AG04450 (cell line): Measurements from ENCODE around the gene ZBTB11. TPM values are rescaled to one million over a fixed set of nuclear protein-coding genes. Genes with fewer than 3 reads are reported as not detected.

Experiments used
- CTCF ChIA-PET: fragments of 300-600, 350-600 bp; formaldehyde crosslinking; extraction: SDS; loops from one replicate; lab custom pipeline; 2022; ENCODE audit warnings: antibody characterized with exemption, inconsistent platforms; lab: Charles Lee
- POLR2A ChIA-PET: fragments of 350-600 bp; formaldehyde crosslinking; extraction: SDS; loops from one replicate; lab custom pipeline; 2021; ENCODE audit warnings: antibody characterized with exemption, inconsistent platforms; lab: Yijun Ruan, JAX
- DNase-seq: peaks from one replicate; pipeline ENCODE4 v3.0.0-alpha.2; 2011; ENCODE audit warnings: low read depth, low spot score
- H3K27ac ChIP-seq: one replicate; pipeline ENCODE4 v1.5.1; 2012; ENCODE audit warnings: low read depth, low read length, control low read depth
- H3K27me3 ChIP-seq: one replicate; pipeline ENCODE4 v1.6.0; 2012; ENCODE audit warnings: low read length; ENCODE audit not compliant: control insufficient read depth, insufficient read depth
- H3K4me3 ChIP-seq: 2 replicates; pipeline ENCODE4 v1.5.1; 2011; ENCODE audit warnings: mild to moderate bottlenecking, low read depth, low read length, control low read depth
- H3K9me3 ChIP-seq: 2 replicates; pipeline ENCODE4 v1.5.1; 2012; ENCODE audit warnings: low read length; ENCODE audit not compliant: control insufficient read depth, insufficient read depth
- CTCF ChIP-seq: IDR thresholded peaks from 2 replicates; pipeline ENCODE4 v1.5.1; 2011; ENCODE audit warnings: low read depth, low read length, control low read depth, inconsistent platforms
- polyA plus RNA-seq: library from polyadenylated mRNA; depleted of rRNA; stranded (reverse); fragments of >200 nt; gene quantifications from 2 replicates; pipeline ENCODE4 v1.2.3, GENCODE V29; 2011

Gene ZBTB11
- polyA plus RNA-seq, 1 experiment, result 13.8 TPM

GRCh38 chr3:101674518-101674917 lies 2.4 kb downstream of the ZBTB11 start:
- DNase-seq, result no peak
- no peak overlapping the region for H3K27ac ChIP-seq
- no peaks in the 10 kb centered on the region for H3K27me3 ChIP-seq
- CTCF ChIA-PET, result no interaction called here
- H3K9me3 ChIP-seq, result no peaks in the 10 kb centered on the region; the same call in 1 of the 2 replicates
- POLR2A ChIA-PET, result no interaction called here
- no peak for TF ChIP-seq CTCF
- H3K4me3 ChIP-seq, result no peak overlapping the region

- no peak for DNase-seq
- no peaks in the 10 kb centered on the region; the same call in 1 of the 2 replicates for H3K9me3 ChIP-seq
- CTCF ChIA-PET, result no interaction called here
- POLR2A ChIA-PET, result no interaction called here
- no peak for TF ChIP-seq CTCF
- H3K27ac ChIP-seq, result no peak overlapping the region
- H3K4me3 ChIP-seq, result no peak overlapping the region
- no peaks in the 10 kb centered on the region for H3K27me3 ChIP-seq
These were observed 3.0 kb downstream of the ZBTB11 start for GRCh38 chr3:101673953-101674352.

GRCh38 chr3:101671014-101671413 lies 5.9 kb downstream of the ZBTB11 start:
- no peaks in the 10 kb centered on the region for H3K9me3 ChIP-seq
- no peaks in the 10 kb centered on the region for H3K27me3 ChIP-seq
- H3K4me3 ChIP-seq, result no peak overlapping the region
- ChIA-PET CTCF (interaction anchor here (0.5 to 1.2 kb wide), 4 partner anchors 37 to 134 kb away, joined by 3 read pairs; partner anchors contain the start of gene PCNP), POLR2A (no interaction called here)
- no peak for TF ChIP-seq CTCF
- no peak for DNase-seq
- H3K27ac ChIP-seq, result no peak overlapping the region

GRCh38 chr3:101667844-101668243 lies 9.1 kb downstream of the ZBTB11 start:
- CTCF ChIA-PET, result no interaction called here
- no peak overlapping the region for H3K4me3 ChIP-seq
- TF ChIP-seq CTCF, result no peak
- no peak for DNase-seq
- H3K27me3 ChIP-seq, result no peaks in the 10 kb centered on the region
- H3K9me3 ChIP-seq, result no peaks in the 10 kb centered on the region
- POLR2A ChIA-PET, result no interaction called here
- H3K27ac ChIP-seq, result no peak overlapping the region

- no peaks in the 10 kb centered on the region for H3K27me3 ChIP-seq
- no peak overlapping the region for H3K4me3 ChIP-seq
- H3K27ac ChIP-seq, result no peak overlapping the region
- ChIA-PET POLR2A (no interaction called here), CTCF (no interaction called here)
- no peaks in the 10 kb centered on the region for H3K9me3 ChIP-seq
- TF ChIP-seq CTCF, result no peak
- DNase-seq, result no peak
These were observed 9.6 kb downstream of the ZBTB11 start for GRCh38 chr3:101667331-101667730.
